Activated CD8-positive, alpha-beta memory T cell treated with anti-CD3 and anti-CD28 coated beads, Interleukin-2, amount 10 ng/mL, durations not matched to agents 7 days and 5 days (primary cell): ENCODE results near the gene ZDHHC9. TPM values are rescaled to one million over a fixed set of nuclear protein-coding genes. Genes with fewer than 3 reads are reported as not detected.

Experiments
- ATAC-seq: fragments of 150-1000 bp; cut with Tn5 transposase; one replicate; pipeline ENCODE4 v1.10.0; 2021; ENCODE audit warnings: moderate library complexity
- CTCF ChIA-PET: fragments of 350-600 bp; sonication (Branson Sonifier 250); formaldehyde crosslinking; loops from one replicate; lab custom pipeline; 2021; ENCODE audit warnings: antibody characterized with exemption; lab: Charles Lee
- DNase-seq: peaks from one replicate; pipeline ENCODE4 v3.0.0-alpha.2; 2020
- H3K27ac Mint-ChIP-seq: one replicate; pipeline ENCODE4 v1.8.0; 2021; ENCODE audit warnings: mild to moderate bottlenecking, mixed read lengths
- H3K27me3 Mint-ChIP-seq: one replicate; pipeline ENCODE4 v1.8.0; 2021; ENCODE audit warnings: mixed read lengths
- H3K36me3 Mint-ChIP-seq: one replicate; pipeline ENCODE4 v1.8.0; 2021; ENCODE audit warnings: mild to moderate bottlenecking, mixed read lengths
- H3K4me1 Mint-ChIP-seq: one replicate; pipeline ENCODE4 v1.8.0; 2021; ENCODE audit warnings: mixed read lengths
- H3K4me3 Mint-ChIP-seq: one replicate; pipeline ENCODE4 v1.8.0; 2021; ENCODE audit warnings: mild to moderate bottlenecking, moderate library complexity, mixed read lengths
- H3K9me3 Mint-ChIP-seq: one replicate; pipeline ENCODE4 v1.8.0; 2022; ENCODE audit warnings: low read depth, mixed read lengths
- total RNA-seq, 2 experiments: library from RNA; stranded (reverse); gene quantifications; one replicate each; pipeline ENCODE4 v1.2.3, GENCODE V29; 2021

The ZDHHC9 gene
- total RNA-seq, 2 experiments from 2014 or later, result 5.5 to 7.3 TPM

- Mint-ChIP-seq H3K27ac (peak within 1 kb of the TSS; percentile 93), H3K27me3 (no peaks in the 10 kb centered on the region), H3K9me3 (no peaks in the 10 kb centered on the region), H3K4me3 (peak within 1 kb of the TSS; percentile 78), H3K4me1 (peaks cover 60% of the 10 kb centered on the region), H3K36me3 (peaks cover 50% of the 10 kb centered on the region)
- DNase-seq (peak; percentile 86), ATAC-seq (peak; percentile 52)
- CTCF ChIA-PET, result interaction anchor here (0.9 to 6.5 kb wide), 5 partner anchors 8 to 54 kb away, joined by 5 to 66 read pairs (median 6); no protein-coding TSS in a partner anchor
Measured at GRCh38 chrX:129779747-129780146, 63.9 kb downstream of the ZDHHC9 start, which contains the start of gene SASH3. Gene SASH3, plus strand, starts transcription at chrX:129779949. Its CDS starts 149 bp downstream, at chrX:129780098.

GRCh38 chrX:129779086-129779672 lies 64.5 kb downstream of the ZDHHC9 start:
- Mint-ChIP-seq H3K4me1 (peaks cover 58% of the 10 kb centered on the region), H3K27ac (peak overlapping the region; percentile 93)
- ATAC-seq, result no peak

GRCh38 chrX:129777218-129778030 lies 66.3 kb downstream of the ZDHHC9 start:
- CTCF ChIA-PET, result interaction anchor here (0.9 to 6.5 kb wide), 8 partner anchors 10 to 46 kb away, joined by 3 to 66 read pairs (median 4); no protein-coding TSS in a partner anchor
- Mint-ChIP-seq H3K36me3 (peaks cover 27% of the 10 kb centered on the region), H3K9me3 (no peaks in the 10 kb centered on the region), H3K4me1 (peaks cover 60% of the 10 kb centered on the region), H3K27ac (peak overlapping the region; percentile 93), H3K27me3 (no peaks in the 10 kb centered on the region), H3K4me3 (peak overlapping the region; percentile 68)
- ATAC-seq, result peak; percentile 41
- peak; percentile 86 for DNase-seq

More at GRCh38 chrX:129779086-129779672, 64.5 kb downstream of the ZDHHC9 start:
- H3K4me3 Mint-ChIP-seq, result peak overlapping the region; percentile 78
- no peaks in the 10 kb centered on the region for H3K27me3 Mint-ChIP-seq
- DNase-seq, result no peak
- CTCF ChIA-PET, result interaction anchor here (0.9 to 6.5 kb wide), 6 partner anchors 8 to 53 kb away, joined by 5 to 66 read pairs (median 8); no protein-coding TSS in a partner anchor
- no peaks in the 10 kb centered on the region for H3K9me3 Mint-ChIP-seq
- peaks cover 45% of the 10 kb centered on the region for H3K36me3 Mint-ChIP-seq

GRCh38 chrX:129773649-129774458 lies 69.8 kb downstream of the ZDHHC9 start:
- Mint-ChIP-seq H3K9me3 (no peaks in the 10 kb centered on the region), H3K4me1 (peaks cover 82% of the 10 kb centered on the region), H3K4me3 (no peak overlapping the region), H3K27ac (peak overlapping the region; percentile 95), H3K36me3 (no peaks in the 10 kb centered on the region), H3K27me3 (no peaks in the 10 kb centered on the region)
- DNase-seq (no peak), ATAC-seq (no peak)
- CTCF ChIA-PET, result interaction anchor here (3.6 to 3.9 kb wide), 2 partner anchors 14 to 18 kb away, joined by 17 to 25 read pairs; no protein-coding TSS in a partner anchor

- Mint-ChIP-seq H3K4me3 (peak overlapping the region; percentile 54), H3K4me1 (peaks cover 81% of the 10 kb centered on the region), H3K27me3 (no peaks in the 10 kb centered on the region), H3K36me3 (no peaks in the 10 kb centered on the region), H3K27ac (peak overlapping the region; percentile 95), H3K9me3 (no peaks in the 10 kb centered on the region)
- CTCF ChIA-PET, result interaction anchor here (0.7 to 3.9 kb wide), 7 partner anchors 7 to 133 kb away, joined by 3 to 25 read pairs (median 3); partner anchors contain the start of genes SASH3 and UTP14A
- peak; percentile 82 for DNase-seq
- peak; percentile 38 for ATAC-seq
Measured at GRCh38 chrX:129772796-129773431, 70.8 kb downstream of the ZDHHC9 start.

GRCh38 chrX:129771266-129771995 lies 72.3 kb downstream of the ZDHHC9 start:
- Mint-ChIP-seq H3K36me3 (no peaks in the 10 kb centered on the region), H3K27me3 (no peaks in the 10 kb centered on the region), H3K9me3 (no peaks in the 10 kb centered on the region), H3K27ac (peak overlapping the region; percentile 86), H3K4me3 (no peak overlapping the region), H3K4me1 (peaks cover 77% of the 10 kb centered on the region)
- ATAC-seq (peak; percentile 21), DNase-seq (peak; percentile 69)
- CTCF ChIA-PET, result interaction anchor here (0.9 to 3.9 kb wide), 7 partner anchors 9 to 134 kb away, joined by 3 to 25 read pairs (median 4); partner anchors contain the start of genes SASH3 and UTP14A

- CTCF ChIA-PET, result interaction anchor here (1.1 to 2.3 kb wide), 3 partner anchors 10 to 14 kb away, joined by 6 to 17 read pairs (median 7); no protein-coding TSS in a partner anchor
- Mint-ChIP-seq H3K4me1 (peaks cover 66% of the 10 kb centered on the region), H3K9me3 (no peaks in the 10 kb centered on the region), H3K27me3 (no peaks in the 10 kb centered on the region), H3K36me3 (peaks cover 2% of the 10 kb centered on the region), H3K4me3 (peak overlapping the region; percentile 45), H3K27ac (peak overlapping the region; percentile 94)
- peak; percentile 91 for DNase-seq
- ATAC-seq, result peak; percentile 83
Measured at GRCh38 chrX:129769467-129770154, 74.1 kb downstream of the ZDHHC9 start.

- Mint-ChIP-seq H3K27me3 (no peaks in the 10 kb centered on the region), H3K4me3 (peak overlapping the region; percentile 45), H3K36me3 (peaks cover 2% of the 10 kb centered on the region), H3K27ac (peak overlapping the region; percentile 94), H3K4me1 (peaks cover 59% of the 10 kb centered on the region), H3K9me3 (no peaks in the 10 kb centered on the region)
- peak; percentile 2 for ATAC-seq
- DNase-seq, result no peak
- CTCF ChIA-PET, result interaction anchor here (1.1 to 2.3 kb wide), 3 partner anchors 10 to 13 kb away, joined by 6 to 17 read pairs (median 7); no protein-coding TSS in a partner anchor
Measured at GRCh38 chrX:129768586-129769466, 74.9 kb downstream of the ZDHHC9 start.

- H3K4me3 Mint-ChIP-seq, result no peak overlapping the region
- CTCF ChIA-PET, result interaction anchor here (2.3 kb wide), 1 partner anchor 9 kb away, joined by 17 read pairs; no protein-coding TSS in a partner anchor
Measured at GRCh38 chrX:129768186-129768585, 75.5 kb downstream of the ZDHHC9 start.

GRCh38 chrX:129763666-129764065 lies 80.0 kb downstream of the ZDHHC9 start:
- H3K36me3 Mint-ChIP-seq, result peaks cover 5% of the 10 kb centered on the region
- no peak overlapping the region for H3K4me3 Mint-ChIP-seq
- no peaks in the 10 kb centered on the region for H3K9me3 Mint-ChIP-seq
- H3K4me1 Mint-ChIP-seq, result peaks cover 51% of the 10 kb centered on the region
- CTCF ChIA-PET, result interaction anchor here (1.0 to 6.5 kb wide), 2 partner anchors 13 to 17 kb away, joined by 4 to 66 read pairs; partner anchors contain the start of gene SASH3
- ATAC-seq (no peak), DNase-seq (no peak)
- no peak overlapping the region for H3K27ac Mint-ChIP-seq
- no peaks in the 10 kb centered on the region for H3K27me3 Mint-ChIP-seq

More at GRCh38 chrX:129768186-129768585, 75.5 kb downstream of the ZDHHC9 start:
- Mint-ChIP-seq H3K9me3 (no peaks in the 10 kb centered on the region), H3K4me1 (peaks cover 55% of the 10 kb centered on the region), H3K36me3 (peaks cover 2% of the 10 kb centered on the region), H3K27ac (peak overlapping the region; percentile 94), H3K27me3 (no peaks in the 10 kb centered on the region)
- ATAC-seq, result no peak
- DNase-seq, result no peak
